NCI-H446 (cell line): ENCODE measurements around the gene SPAG8.

Experiments used
- DNase-seq, 2 experiments: peaks; one replicate each; lab custom pipeline; 2025; lab: John Stamatoyannopoulos, UW

The SPAG8 gene

DNA sequence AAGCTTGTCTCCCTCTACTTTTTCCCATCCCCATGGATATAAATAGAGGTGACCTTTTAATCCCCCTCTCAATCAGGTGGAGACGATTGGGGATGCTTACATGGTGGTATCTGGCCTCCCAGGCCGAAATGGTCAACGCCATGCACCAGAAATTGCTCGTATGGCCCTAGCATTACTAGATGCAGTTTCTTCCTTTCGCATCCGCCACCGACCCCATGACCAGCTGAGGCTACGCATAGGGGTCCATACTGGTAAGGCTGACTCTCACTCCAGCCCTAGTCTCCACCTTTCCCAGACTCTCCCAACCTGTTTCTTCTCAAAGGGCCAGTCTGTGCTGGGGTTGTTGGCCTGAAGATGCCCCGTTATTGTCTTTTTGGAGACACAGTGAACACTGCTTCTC, 3.6 kb downstream of the SPAG8 start:
- DNase-seq, result no peak

DNA sequence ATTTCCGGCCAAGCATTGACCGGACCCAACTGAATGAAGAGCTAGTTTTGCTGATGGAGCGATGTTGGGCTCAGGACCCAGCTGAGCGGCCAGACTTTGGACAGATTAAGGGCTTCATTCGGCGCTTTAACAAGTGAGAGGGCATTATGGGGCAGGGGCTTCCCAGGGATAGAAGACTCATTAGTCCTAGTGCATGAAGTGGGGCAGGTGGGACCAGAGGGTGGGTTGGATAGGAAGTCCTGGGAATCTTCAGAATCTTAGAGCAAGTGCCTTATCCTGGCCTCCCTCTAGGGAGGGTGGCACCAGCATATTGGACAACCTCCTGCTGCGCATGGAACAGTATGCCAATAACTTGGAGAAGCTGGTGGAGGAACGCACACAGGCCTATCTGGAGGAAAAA, 6.0 kb downstream of the SPAG8 start:
- no peak for DNase-seq

DNA sequence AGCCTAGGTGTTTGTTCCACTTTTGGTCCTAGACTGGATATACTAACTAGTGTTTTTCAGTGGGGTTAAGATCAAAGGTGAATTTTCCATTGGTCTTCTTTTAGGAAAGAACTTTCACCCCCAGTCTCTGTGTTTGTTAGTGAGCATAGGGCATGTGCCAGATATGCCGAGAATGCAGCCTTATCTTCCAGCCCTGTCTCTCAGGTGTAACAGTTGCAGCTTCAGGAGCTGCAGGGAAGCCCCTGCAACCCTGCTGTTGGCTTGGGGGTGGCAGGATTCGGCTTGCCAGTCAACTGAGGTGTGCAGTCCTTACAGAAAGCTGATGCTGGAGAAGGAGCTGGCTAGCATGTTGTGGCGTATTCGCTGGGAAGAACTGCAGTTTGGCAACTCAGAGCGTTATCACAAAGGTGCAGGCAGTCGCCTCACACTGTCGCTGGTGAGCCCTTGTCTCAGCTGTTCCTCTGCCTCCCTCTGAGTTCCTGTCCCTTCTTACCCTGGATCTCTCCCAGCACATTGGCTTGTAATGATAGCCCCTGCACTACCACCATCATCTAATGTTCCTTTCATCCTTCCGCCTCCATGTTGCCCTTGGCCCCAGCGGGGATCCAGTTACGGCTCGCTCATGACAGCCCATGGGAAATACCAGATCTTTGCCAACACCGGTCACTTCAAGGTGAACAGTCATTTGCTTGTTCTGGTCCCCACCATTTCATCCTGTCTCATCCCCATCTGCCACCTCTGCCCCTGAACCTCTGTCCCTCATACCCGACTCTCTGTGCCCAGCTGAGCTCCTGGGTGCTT, 10.5 kb downstream of the SPAG8 start:
- DNase-seq, result no peak

DNA sequence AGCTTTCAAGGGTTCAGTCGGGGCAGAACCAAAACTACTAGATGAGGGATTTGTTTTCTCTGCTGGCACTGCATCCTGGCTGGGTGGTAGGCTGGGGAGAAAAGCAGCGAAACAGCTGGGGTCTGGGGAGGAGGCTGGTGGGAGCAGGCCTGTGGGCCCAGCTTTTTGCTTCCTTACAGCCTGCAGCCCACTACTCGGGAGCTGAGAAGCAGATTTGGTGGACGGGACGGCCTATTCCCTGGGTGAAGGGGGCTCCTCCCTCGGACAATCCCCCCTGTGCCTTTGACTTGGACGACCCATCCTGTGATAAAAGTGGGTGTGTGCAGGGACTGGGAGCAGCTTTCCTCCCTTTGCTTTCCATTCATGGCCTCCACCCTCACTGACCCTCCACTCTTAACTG, 11.5 kb downstream of the SPAG8 start:
- DNase-seq, result no peak

DNA sequence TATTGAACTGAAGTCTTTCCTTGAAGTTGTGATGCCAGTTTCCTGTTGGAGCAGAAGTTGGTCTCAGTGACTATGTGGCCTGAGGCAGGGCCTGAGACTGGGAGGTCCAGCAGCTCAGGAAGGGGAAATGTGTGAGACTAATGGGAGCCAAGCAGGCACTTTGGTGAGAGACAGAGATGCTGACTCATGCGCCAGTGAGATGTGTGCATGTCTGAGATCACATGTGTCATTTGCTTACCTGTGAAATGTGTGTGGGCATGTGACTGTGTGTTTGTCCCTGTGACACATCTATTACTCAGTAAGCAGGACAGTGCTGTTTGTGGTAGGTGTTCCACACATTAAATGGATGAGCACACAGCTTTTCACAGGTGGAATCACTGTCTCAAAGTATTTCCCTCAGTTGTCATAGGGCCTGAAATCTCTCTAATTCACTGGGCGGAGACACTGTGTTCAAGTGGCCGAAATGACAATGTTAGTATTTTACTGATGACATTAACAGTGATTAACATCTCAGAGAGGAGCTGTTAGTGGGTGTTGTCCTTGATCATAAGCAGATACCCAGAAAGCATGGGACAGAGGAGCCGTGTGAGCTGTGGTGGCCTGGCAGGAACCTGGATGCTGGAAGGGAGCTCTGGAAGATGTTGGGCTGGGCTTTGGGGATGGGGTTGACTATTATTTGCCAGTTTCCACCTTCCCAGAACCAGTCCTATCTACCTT, 13.2 kb downstream of the SPAG8 start:
- DNase-seq, result no peak

DNA sequence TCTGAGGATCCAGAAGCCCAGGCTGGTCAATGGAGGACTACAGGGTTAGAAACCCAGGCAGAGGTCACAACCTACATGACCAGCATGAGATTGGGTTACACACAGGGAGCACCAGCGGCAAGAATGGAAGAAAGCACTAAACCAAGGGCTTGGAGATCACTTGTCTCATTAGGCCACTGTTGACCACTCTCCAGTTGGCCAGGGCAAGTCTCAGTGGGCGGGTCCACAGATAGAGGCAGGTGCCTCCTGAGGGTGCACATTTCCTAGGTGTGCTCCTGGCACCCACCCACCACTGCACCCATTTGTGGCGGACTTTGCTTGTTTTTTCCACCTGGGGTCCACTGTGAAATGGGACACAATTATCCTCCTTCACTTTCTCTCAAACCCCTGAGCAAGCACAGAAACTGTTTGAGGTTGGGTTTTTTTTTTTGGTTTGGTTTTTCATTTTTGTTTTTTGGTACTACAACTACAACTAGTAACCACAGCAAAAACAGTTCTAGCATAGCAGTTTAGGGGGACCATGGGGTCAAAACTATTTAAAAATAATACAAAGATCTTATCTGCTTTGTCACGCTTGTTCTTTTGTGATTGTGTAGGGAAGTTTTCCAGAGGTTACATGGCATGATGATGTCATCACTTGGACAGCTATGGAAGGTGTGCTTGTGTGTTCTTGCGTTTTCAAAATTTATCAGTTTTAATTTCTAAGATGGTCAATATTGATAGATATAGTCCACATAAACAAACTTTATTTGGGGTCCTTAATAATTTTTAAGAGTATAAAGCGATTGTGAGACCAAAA, 14.6 kb downstream of the SPAG8 start:
- no peak for DNase-seq

DNA sequence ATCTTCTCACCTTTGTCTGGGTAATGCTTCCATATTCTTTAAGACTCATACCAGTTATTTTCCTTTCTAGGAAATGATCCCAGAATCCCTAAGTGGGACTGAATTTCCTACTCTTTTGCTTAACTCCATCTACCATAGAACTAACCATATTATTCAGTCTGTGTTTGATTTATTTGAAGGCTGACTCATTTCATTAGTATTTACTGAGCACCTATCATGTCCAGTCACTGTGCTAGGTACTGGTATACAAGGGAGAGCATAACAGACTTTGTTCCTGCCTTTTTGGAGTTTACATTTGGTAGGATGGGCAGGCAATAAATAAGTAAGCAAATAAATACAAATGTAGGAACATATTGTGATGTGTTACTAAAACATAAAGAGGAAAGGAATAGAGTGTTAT, 16.4 kb downstream of the SPAG8 start:
- DNase-seq, result no peak

DNA sequence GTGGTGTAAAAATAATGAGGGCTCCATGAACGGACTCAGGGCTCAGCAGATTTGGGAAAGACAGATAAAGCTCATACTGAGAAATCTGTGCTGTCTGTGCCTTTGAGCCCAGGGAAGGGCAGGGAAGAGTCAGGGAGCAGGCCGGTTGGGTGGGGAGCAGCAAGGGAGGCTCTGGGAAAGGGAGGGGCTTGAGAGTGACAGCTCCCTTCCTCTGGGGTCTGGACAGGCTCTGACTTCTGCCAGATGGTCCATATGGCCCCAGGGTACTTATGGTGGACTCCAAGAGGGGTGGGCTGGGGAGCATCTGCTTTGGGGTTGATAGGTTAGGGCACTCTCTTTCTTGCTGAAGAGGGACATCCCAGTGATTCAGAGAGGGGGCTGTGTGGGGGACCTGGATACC, 18.6 kb downstream of the SPAG8 start:
- DNase-seq, result no peak

DNA sequence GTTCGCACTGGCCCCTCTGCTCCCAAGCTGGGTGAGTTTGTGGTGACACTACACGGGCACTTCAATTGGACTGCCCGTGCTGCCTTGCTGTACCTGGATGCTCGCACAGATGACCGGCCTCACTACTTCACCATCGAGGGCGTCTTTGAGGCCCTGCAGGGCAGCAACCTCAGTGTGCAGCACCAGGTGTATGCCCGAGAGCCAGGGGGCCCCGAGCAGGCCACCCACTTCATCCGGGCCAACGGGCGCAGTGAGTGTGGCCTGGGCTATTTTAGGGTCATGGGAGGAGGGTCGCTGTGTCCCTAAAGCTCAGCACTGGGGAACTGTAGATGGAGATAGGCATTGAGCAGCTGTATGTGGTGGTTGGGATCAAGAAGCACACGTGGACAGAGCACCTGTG, 19.2 kb downstream of the SPAG8 start:
- DNase-seq, result no peak

DNA sequence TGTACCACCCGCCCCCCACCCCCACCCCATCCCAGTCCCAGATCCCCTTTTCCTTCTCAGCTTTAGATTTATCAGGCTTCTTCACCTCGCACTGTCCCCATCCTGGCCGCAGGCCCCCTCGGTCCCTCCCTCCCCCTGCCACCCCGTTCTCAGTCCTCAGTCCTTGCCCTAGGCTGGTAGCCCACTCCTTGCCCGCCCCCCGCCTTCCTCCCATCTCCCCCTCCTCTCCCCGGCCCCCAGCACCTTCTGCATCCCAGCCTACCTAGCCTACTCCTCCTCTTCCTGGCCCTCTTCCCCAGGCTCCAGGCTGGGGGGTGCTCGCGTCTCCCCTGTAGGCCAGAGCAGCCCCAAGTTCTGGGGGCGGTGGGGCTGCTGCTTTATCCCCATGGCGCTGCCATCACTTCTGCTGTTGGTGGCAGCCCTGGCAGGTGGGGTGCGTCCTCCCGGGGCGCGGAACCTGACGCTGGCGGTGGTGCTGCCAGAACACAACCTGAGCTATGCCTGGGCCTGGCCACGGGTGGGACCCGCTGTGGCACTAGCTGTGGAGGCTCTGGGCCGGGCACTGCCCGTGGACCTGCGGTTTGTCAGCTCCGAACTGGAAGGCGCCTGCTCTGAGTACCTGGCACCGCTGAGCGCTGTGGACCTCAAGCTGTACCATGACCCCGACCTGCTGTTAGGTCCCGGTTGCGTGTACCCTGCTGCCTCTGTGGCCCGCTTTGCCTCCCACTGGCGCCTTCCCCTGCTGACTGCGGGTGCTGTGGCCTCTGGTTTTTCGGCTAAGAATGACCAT, 19.8 kb downstream of the SPAG8 start:
- DNase-seq, result no peak

DNA sequence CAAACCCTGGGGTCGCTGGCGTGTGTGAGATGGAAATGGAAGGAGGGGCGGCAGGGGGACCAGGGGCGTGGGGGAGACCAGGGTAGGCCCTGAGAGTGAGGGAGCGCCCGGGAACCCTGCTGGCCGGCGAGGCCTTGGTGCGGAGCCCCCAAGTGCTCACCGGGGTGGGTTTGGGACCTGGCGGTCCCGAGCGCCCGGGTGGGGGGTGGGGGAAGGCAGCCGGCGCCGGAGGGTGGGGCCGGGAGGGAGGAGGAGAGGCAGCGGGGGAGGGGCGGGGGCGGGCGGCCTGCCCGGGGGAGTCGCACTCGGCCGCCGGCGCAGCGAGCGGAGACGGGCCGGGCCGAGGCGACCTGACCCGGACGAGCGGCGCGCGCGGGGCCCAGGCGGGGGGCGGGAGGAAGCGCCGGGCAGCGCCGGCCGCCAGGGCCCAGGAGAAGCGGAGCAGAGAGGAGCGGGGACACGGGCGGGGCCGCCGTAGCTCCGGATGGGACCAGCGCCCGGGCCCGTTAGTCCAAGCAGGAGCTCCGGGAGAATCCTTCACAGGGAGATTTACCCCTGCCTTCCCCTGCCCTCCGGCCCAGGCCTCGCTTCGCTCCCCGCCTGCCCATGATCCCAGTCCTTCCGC, 20.7 kb downstream of the SPAG8 start, which contains the start of gene NPR2:
Gene NPR2 (plus strand): TSS at position 295 of the 625 bp plus-strand sequence. CDS start 818 bp downstream, outside the sequence.
- DNase-seq, result no peak

DNA sequence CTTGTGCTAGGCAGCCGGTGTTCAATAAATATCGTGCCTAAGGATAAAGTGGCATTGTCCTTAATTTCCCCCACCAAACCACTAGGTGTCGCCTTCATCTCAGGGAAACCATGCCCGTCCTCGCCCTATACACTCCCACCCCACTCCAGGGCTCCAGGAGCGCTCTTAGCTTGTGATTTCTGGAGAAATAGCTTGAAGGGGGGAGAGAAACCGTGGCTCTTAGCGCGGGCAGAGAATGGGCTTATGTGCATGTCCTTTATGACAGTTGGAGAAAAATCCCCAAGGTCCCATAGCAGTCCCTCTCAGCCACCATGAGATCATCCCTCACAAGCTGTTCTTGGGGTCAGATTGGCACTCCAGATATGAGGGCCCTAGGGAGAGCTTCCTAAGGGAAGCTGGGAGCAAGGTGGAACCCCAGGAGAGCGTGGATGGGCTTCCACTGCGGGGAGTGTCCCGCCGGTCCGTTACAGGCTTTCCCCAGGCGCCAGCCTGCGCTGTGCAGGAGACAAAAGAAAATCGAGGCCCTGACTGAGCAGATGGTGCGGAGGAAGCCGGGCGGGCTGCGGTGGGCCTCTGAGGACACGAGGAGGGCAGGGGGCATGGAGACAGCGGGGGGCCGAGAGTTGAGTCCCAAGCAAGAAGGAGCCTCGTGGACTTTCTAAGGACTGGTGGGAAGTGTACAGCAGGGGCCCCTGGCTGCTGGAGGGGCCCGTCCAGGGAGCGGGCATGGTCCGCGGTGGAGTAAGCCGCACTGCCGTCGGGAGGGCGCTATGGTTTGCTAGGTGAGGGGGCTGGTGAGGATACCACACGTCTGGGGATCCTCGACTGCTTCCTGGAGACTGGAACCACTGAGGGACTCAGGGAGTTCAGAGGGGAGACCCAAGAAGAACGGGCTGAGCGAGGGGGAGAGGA, 21.4 kb downstream of the SPAG8 start:
- DNase-seq, result peak; percentile 74 to 84

DNA sequence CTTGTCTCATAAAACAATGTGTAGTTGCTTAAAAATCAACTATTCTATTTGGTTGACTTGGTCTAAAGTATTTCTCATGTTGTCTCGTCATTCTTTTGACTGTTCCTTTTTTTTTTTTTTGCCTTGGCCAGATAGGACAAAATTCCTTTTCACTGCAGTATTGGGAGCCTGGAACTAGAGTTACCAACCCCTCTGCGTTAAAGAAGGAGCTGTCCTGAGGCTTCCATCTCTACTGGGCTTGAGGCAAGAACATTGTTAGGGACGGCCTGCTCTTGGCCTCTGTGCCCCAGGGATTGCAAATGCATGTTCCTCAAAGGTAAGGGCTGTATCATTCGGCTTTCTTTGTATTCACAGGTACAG, 22.1 kb downstream of the SPAG8 start:
- DNase-seq, result no peak

DNA sequence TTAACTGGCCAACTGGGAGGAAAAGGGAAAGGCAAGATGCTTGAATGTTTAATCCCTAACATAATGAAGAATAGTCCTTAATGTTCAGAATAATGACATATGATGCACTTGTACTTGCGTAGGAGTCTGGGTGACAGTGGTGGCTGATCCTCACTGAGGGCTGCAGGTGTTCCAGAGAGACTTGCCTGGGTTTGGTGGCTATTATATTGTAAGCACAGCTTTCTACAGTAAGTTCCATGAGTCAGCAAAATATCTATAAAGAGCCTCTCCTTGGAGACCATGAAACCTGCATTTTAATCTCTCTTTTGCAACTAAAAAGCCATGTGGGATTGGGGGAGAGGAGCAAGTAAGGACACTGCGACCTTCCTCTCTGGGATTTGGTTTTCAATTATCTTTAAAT, 22.5 kb downstream of the SPAG8 start:
- no peak for DNase-seq

DNA sequence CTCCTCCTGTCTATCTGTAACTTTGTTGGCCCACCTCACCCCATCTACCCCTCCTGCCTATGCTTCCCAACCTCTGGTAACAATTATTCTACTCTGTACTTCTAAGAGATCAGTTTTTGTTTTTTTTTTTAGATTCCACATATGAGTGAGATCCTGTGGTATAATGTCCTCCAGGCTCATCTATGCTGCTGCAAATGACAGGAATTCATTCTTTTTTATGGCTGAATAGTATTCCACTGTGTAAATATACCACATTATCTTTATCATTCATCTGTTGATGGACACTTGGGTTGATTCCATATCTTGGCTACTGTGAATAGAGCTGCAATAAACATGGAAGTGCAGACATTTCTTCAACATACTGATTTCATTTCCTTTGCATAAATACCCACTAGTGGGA, 28.6 kb downstream of the SPAG8 start:
- no peak for DNase-seq

DNA sequence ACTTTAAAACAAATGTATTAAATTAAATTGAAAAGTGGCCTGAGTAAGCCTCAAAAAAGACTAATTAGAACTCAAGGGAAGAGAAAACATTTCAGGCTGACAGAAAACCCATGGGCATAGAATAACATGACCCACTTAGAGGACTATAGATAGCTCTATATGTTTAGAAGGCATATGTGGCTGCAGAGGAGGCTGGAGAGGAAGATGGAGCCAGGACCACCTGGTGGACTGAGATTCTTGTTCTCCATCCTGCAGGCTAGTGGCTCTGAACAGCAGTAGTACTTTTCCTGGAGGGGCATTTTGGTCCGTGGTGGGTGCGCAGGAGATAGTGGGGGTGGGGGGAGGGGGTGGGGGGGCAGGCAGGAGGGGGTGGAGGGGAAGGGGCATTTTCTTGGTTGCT, 31.0 kb downstream of the SPAG8 start:
- no peak for DNase-seq

DNA sequence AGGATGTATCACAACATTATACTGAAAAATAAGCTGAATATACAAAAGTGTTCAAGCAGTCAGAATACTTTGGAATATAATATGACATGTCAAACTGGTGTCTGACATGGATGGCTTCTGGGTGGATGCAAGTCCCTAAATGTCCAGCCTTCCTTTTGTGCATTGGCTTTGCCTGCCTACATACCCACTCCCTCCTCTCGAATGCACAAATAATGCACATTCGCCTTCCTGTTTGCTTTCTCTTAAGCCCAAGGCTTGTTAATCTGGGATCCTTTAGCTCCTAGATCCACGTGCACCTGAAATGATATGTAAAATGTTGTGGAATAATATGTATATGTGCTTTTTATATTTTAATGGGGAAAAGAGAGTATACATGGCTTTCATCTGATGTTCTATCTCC, 33.6 kb downstream of the SPAG8 start:
- DNase-seq, result no peak

DNA sequence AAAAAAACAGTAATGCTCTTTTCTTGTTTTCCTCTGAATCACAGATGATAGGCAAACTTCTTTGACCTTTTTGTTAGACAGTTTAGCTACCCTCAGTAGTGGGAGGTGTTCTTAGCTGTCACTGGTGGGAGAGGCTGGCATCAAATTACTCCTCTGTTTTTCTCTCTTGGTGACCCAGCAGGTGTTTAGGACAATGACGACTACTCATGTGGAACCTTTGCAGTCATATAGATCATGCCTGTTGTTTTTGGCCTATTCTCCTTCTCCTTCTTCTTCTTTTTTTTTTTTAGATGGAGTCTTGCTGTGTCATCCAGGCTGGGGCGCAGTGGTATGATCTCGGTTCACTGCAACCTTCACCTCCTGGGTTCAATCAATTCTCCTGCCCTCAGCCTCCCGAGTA, 36.0 kb downstream of the SPAG8 start:
- DNase-seq, result no peak

DNA sequence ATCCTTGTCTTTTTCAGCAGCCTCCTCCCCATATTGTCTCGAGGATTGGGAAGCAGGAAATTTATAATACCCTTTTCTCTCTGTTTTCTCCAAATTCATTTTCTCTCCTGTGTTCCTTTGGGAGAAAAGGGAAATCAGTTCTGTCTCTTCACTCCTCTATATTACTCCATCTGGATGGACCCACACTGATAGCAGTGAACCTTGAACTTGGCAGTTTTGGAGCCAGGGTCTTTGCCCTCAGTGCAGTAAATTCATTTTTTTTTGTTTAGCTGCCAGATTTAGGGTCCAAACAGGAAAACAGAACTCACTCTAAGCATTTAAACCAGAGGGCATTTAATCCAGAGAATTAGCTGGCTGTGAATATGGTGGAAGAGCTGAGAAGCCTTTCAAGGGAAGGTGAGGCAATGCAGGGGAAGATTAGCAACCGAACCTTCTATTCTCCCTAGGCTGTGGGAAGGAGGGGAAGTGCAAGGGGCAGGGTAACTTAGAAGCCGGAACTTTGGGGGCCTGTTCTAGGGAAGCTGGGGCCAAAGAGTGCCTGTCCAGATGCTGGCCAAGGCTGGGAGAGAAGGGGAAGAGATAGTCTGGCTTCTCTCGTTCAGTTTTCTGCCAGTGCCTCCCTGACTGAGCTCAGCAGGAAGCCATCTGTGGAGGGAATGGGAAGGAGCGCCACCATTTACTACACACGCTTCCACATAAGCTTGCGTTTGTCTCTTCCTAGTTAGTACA, 37.0 kb downstream of the SPAG8 start:
- peak in 1 of 2 experiments; percentile 62 for DNase-seq

DNA sequence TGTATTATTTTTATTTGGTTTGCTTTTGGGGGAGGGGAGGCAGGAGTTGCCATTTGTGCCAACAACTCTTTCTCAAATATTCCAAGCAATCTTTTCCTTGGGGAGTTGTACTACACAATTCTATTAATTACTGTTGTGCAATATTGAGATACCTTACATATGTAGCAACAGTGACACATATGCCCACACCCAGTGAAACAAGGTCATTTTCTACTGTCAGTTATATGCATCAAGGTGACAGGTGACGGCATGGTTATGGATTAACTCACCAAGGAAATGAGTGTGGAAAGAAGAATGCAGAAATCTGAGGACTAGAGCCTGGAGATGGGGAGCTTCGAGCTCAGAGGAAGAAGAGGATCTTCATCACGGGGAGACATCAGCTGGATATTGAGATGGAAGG, 40.1 kb downstream of the SPAG8 start:
- DNase-seq, result no peak
